Gastrocnemius medialis (tissue), 4 donors: ENCODE results near the gene KPTN. TPM values are rescaled to one million over a fixed set of nuclear protein-coding genes. Genes with fewer than 3 reads are reported as not detected.
A peak's percentile ranks its signal among the peaks of the same experiment; 100 is the strongest.

ENCODE experiments used
- ATAC-seq, 2 donors: fragments of 150-250 bp; one replicate each; pipeline ENCODE4 v1.9.1; 2016
- DNase-seq, 2 donors: peaks; one replicate each; pipeline ENCODE4 v3.0.0-alpha.2; 2019
- H3K27ac ChIP-seq, 4 donors: fragments of 200-600 bp; sonication (generic); 1 replicate in 1 of 4; 2 replicates in 3 of 4; pipeline ENCODE4 v1.5.1; 2016 to 2018; ENCODE audit warnings: mild to moderate bottlenecking in 2 of 4, moderate library complexity in 1 of 4
- H3K27me3 ChIP-seq, 3 donors: fragments of 200-600 bp; sonication (generic) in 2 of 3; 1 replicate in 1 of 3; 2 replicates in 2 of 3; pipeline versions ENCODE4 v1.5.1 to v1.6.0; 2016 to 2019; ENCODE audit warnings: mild to moderate bottlenecking in 1 of 3, moderate library complexity in 1 of 3
- H3K36me3 ChIP-seq, 2 donors: fragments of 200-600 bp; sonication (generic) in 1 of 2; one replicate each; pipeline ENCODE4 v1.5.1; 2017 to 2018
- H3K4me1 ChIP-seq, 2 donors: fragments of 200-600 bp; sonication (generic) in 1 of 2; one replicate each; pipeline ENCODE4 v1.5.1; 2016 to 2017; ENCODE audit warnings: mild to moderate bottlenecking in 2 of 2
- H3K4me3 ChIP-seq, 4 donors: fragments of 200-600 bp; sonication (generic) in 3 of 4; 1 replicate in 1 of 4; 2 replicates in 3 of 4; pipeline ENCODE4 v1.5.1; 2016 to 2019; ENCODE audit warnings: mild to moderate bottlenecking in 2 of 4
- H3K9me3 ChIP-seq, 3 donors: fragments of 200-600 bp; sonication (generic) in 2 of 3; 1 replicate in 1 of 3; 2 replicates in 2 of 3; pipeline ENCODE4 v1.5.1; 2016 to 2019
- CTCF ChIP-seq, 5 experiments: fragments of 450-650 bp in 3 of 5; fragments of 200-600 bp in 2 of 5; sonication (generic) in 2 of 5; IDR thresholded peaks in 4 of 5; conservative IDR thresholded peaks in 1 of 5; 1 replicate in 4 of 5; 2 replicates in 1 of 5; pipeline ENCODE4 v1.5.1; 2016 to 2019; ENCODE audit warnings: antibody characterized with exemption in 5 of 5, mild to moderate bottlenecking in 3 of 5, moderate library complexity in 3 of 5
- POLR2A ChIP-seq, 2 donors: fragments of 450-650 bp; IDR thresholded peaks; one replicate each; pipeline ENCODE4 v1.6.1; 2017; ENCODE audit warnings: antibody characterized with exemption in 2 of 2, mild to moderate bottlenecking in 2 of 2, moderate library complexity in 2 of 2
- in situ Hi-C, 4 donors: fragments of 200-750 bp; cut with MboI; loops; one replicate each; pipeline versions ENCODE4 v1.15.0 to v1.8.0; 2017; ENCODE audit warnings: low sequenced_read_pairs in 4 of 4
- intact Hi-C: fragments of 100-400 bp; cut with DNase I; formaldehyde crosslinking; loops from one replicate; pipeline ENCODE4 v1.15.1; 2023; ENCODE audit warnings: low total_unique reads
- total RNA-seq, 4 donors: library from RNA; depleted of rRNA; stranded (reverse); fragments of >200 nt; gene quantifications; one replicate each; pipeline versions ENCODE4 v1.1.0 to v1.2.3, GENCODE V29; 2016

KPTN gene
- total RNA-seq, 4 donors from 2014 or later: 0.91 to 6.4 (median 3.9) TPM

GRCh38 chr19:47479701-47480503, 4.1 kb downstream of the KPTN start:
- DNase-seq: no peak
- intact Hi-C loops (loop anchor here (10.0 kb wide), 1 partner anchor 1575 kb away; the partner anchor contains the start of gene MYPOP), in situ Hi-C loops (no loop called here)
- TF ChIP-seq CTCF (IDR thresholded peaks at IDR 0.05 in 4 of 5, conservative IDR thresholded peaks at IDR 0.05 in 1 of 5): no peak
- TF ChIP-seq POLR2A (IDR thresholded peaks at IDR 0.05): no peak
- Histone ChIP-seq H3K4me3 (peak overlapping the region in 1 of 4 donors; percentile 26), H3K36me3 (no peaks in the 10 kb centered on the region), H3K9me3 (no peaks in the 10 kb centered on the region), H3K27ac (no peak overlapping the region), H3K4me1 (peaks cover 0 to 5% of the 10 kb centered on the region in 2 donors), H3K27me3 (no peaks in the 10 kb centered on the region)
- ATAC-seq: no peak

- Histone ChIP-seq H3K36me3 (no peaks in the 10 kb centered on the region), H3K9me3 (no peaks in the 10 kb centered on the region), H3K4me1 (no peaks in the 10 kb centered on the region), H3K27ac (no peak overlapping the region), H3K27me3 (peaks cover 13 to 22% (median 17%) of the 10 kb centered on the region in 3 donors), H3K4me3 (no peak overlapping the region)
- in situ Hi-C loops: no loop called here
- DNase-seq (no peak), ATAC-seq (no peak)
- intact Hi-C loops: no loop called here
- TF ChIP-seq POLR2A (IDR thresholded peaks at IDR 0.05) (no peak), CTCF (IDR thresholded peaks at IDR 0.05 in 4 of 5, conservative IDR thresholded peaks at IDR 0.05 in 1 of 5) (no peak)
Observed at GRCh38 chr19:47476438-47476972, 7.5 kb downstream of the KPTN start.

DNA sequence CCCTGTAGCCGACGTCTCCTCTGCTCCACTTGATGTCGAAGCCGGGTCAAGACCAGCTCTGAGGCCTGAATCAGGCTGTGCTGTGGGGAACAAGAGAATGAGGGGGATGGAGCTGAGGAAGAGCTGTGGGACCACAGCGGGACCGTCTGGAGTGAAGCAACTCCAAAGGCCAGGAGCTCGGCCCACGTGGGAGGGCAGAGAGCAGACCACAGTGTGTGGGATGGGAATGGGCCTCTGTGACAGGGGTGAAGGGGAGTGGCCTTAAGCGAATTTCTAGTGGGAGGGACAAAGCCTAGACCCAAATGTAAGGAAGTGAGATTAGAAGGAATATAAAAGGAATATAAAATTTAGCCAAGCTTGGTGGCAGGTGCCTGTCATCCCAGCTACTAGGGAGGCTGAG, 8.6 kb downstream of the KPTN start:
- ATAC-seq (no peak), DNase-seq (no peak)
- intact Hi-C loops: no loop called here
- Histone ChIP-seq H3K27me3 (peaks cover 22 to 32% (median 28%) of the 10 kb centered on the region in 3 donors), H3K4me1 (no peaks in the 10 kb centered on the region), H3K36me3 (no peaks in the 10 kb centered on the region), H3K27ac (no peak overlapping the region), H3K4me3 (no peak overlapping the region), H3K9me3 (no peaks in the 10 kb centered on the region)
- in situ Hi-C loops: no loop called here
- no peak for TF ChIP-seq CTCF (IDR thresholded peaks at IDR 0.05 in 4 of 5, conservative IDR thresholded peaks at IDR 0.05 in 1 of 5)
- no peak for TF ChIP-seq POLR2A (IDR thresholded peaks at IDR 0.05)

DNA sequence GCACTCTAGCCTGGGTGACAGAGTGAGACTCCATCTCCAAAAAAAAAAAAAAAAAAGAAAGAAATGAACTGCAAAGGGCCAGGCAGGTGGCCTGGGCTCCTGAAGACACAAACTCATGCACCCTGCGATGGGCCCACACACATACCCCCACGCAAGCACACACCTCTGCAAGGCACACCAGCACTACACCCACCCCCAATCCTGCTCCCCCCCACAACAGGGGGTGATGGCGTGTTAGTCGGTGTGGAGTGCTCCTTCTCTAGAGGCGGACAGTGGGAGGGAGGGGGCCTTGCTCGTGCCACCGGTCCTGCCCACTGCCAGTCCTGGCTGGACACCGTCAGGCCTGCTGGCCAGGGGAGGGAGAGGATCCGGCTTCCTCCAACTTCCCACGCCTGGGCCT, 10.7 kb downstream of the KPTN start:
- intact Hi-C loops (no loop called here), in situ Hi-C loops (no loop called here)
- Histone ChIP-seq H3K27me3 (peaks cover 41 to 49% (median 47%) of the 10 kb centered on the region in 3 donors), H3K36me3 (no peaks in the 10 kb centered on the region), H3K27ac (no peak overlapping the region), H3K4me1 (no peaks in the 10 kb centered on the region), H3K4me3 (no peak overlapping the region), H3K9me3 (no peaks in the 10 kb centered on the region)
- TF ChIP-seq POLR2A (IDR thresholded peaks at IDR 0.05) (no peak), CTCF (IDR thresholded peaks at IDR 0.05 in 4 of 5, conservative IDR thresholded peaks at IDR 0.05 in 1 of 5) (no peak)
- ATAC-seq (no peak), DNase-seq (no peak)
